Stimulated activated CD8-positive, alpha-beta memory T cell treated with anti-CD3 and anti-CD28 coated beads, Interleukin-7, amount 100 ng/mL, for 24 hours (primary cell): ENCODE measurements around the gene SSTR4.

Source experiments
- DNase-seq: peaks from one replicate; pipeline ENCODE4 v3.0.0-alpha.2; 2020; ENCODE audit warnings: low read depth

Gene SSTR4

GRCh38 chr20:23087587-23088251 lies 52.6 kb downstream of the SSTR4 start:
- DNase-seq, result no peak
